GM21447 (cell line): Measurements from ENCODE around the gene CNST.
A peak's percentile ranks its signal among the peaks of the same experiment; 100 is the strongest.
"Not testable (repeated sequence)": the region's sequence is repeated elsewhere in the genome, so short reads cannot be mapped to it uniquely, and the experiment has no call there.

Experiments used
- ATAC-seq: cut with Tn5 transposase; IDR thresholded peaks from one replicate; pipeline ENCODE4 v1.9.1; 2021; ENCODE audit not compliant: unreplicated experiment

CNST gene

GRCh38 chr1:246698466-246699094 lies 132.3 kb downstream of the CNST start:
- no peak for ATAC-seq

GRCh38 chr1:246699095-246699735 lies 133.0 kb downstream of the CNST start:
- ATAC-seq = peak; percentile 95

- ATAC-seq = no peak
Observed at GRCh38 chr1:246703581-246703980, 137.3 kb downstream of the CNST start.

GRCh38 chr1:246705368-246705767 lies 139.1 kb downstream of the CNST start:
- ATAC-seq = no peak

- ATAC-seq = no peak
Observed at GRCh38 chr1:246708166-246708565, 141.9 kb downstream of the CNST start.

GRCh38 chr1:246709196-246709595 lies 142.9 kb downstream of the CNST start:
- ATAC-seq = no peak

GRCh38 chr1:246709835-246710234 lies 143.6 kb downstream of the CNST start:
- ATAC-seq = no peak

- no peak for ATAC-seq
Observed at GRCh38 chr1:246711548-246712003, 145.3 kb downstream of the CNST start.

GRCh38 chr1:246712428-246712827 lies 146.2 kb downstream of the CNST start:
- not testable (repeated sequence) for ATAC-seq
